CD4-positive, alpha-beta T cell treated with Interleukin-4 for 4 hours (primary cell): ENCODE data around the gene SPDYE9.
"Not testable (repeated sequence)": the region's sequence is repeated elsewhere in the genome, so short reads cannot be mapped to it uniquely, and the experiment has no call there.

Experiments used
- DNase-seq: peaks from one replicate; pipeline ENCODE4 v3.0.0-alpha.2; 2020

Gene SPDYE9

GRCh38 chr7:73085938-73086337 lies at the start of gene SPDYE9:
TSS of gene SPDYE9 (minus strand) at chr7:73086038. CDS start at chr7:73084238, 1,800 bp downstream.
- DNase-seq = not testable (repeated sequence)

GRCh38 chr7:73134866-73135265 lies 49.0 kb upstream of the SPDYE9 start:
- DNase-seq = not testable (repeated sequence)

GRCh38 chr7:73132651-73133217 lies 46.9 kb upstream of the SPDYE9 start:
- not testable (repeated sequence) for DNase-seq

- DNase-seq = not testable (repeated sequence)
These were observed 44.8 kb upstream of the SPDYE9 start for GRCh38 chr7:73130612-73131011.

- DNase-seq = not testable (repeated sequence)
These were observed 38.3 kb upstream of the SPDYE9 start for GRCh38 chr7:73124126-73124525.

GRCh38 chr7:73122778-73123447 lies 37.1 kb upstream of the SPDYE9 start:
- DNase-seq = not testable (repeated sequence)

GRCh38 chr7:73118155-73118554 lies 32.3 kb upstream of the SPDYE9 start:
- not testable (repeated sequence) for DNase-seq

GRCh38 chr7:73057811-73058210 lies 28.0 kb downstream of the SPDYE9 start, which contains the start of gene SPDYE11:
TSS of gene SPDYE11 (minus strand) at chr7:73057911. CDS start at chr7:73056111, 1,800 bp downstream.
- not testable (repeated sequence) for DNase-seq

- not testable (repeated sequence) for DNase-seq
These were observed 56.2 kb downstream of the SPDYE9 start, which contains the start of gene SPDYE8 for GRCh38 chr7:73029666-73030065. TSS of gene SPDYE8 (minus strand) at chr7:73029766. CDS start at chr7:73027966, 1,800 bp downstream.
